SU-DHL-6 (cell line): ENCODE data around the gene GGACT.

ENCODE experiments used
- EZH2phosphoT487 ChIP-seq: fragments of 200-600 bp; sonication (generic), shearing (Covaris generic); conservative IDR thresholded peaks from 2 replicates; pipeline ENCODE4 v1.6.1; 2018; ENCODE audit warnings: mild to moderate bottlenecking, antibody characterized with exemption, low read length, moderate library complexity, mixed read lengths
- TF ChIP-seq, protein P1 (sequence below): fragments of 200-600 bp; sonication (generic); IDR thresholded peaks from one replicate; pipeline ENCODE4 v1.5.1; 2017; ENCODE audit warnings: antibody characterized with exemption, mild to moderate bottlenecking, low read length, moderate library complexity; ENCODE audit not compliant: insufficient read depth, poor library complexity, severe bottlenecking

DNA sequence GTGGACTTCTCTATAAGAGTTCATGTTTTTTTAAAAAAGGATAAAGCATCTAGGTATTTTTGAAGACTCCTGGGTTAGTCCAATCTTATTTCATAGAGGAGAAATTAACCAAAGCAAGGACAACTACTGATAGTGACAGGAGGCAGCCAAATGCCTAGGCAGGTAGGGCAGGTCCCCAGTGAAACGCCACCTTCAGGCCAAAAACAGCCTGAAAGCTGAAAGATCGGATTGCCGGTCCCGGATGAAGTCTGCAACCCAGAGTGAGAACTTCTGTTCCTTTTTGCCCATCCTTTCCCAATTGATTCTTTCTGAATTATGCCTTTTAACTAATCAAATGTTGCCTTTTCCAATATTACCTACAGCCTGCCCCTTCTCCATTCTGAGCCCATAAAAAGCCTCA, 6.1 kb upstream of the GGACT start:
- TF ChIP-seq, protein P1, sequence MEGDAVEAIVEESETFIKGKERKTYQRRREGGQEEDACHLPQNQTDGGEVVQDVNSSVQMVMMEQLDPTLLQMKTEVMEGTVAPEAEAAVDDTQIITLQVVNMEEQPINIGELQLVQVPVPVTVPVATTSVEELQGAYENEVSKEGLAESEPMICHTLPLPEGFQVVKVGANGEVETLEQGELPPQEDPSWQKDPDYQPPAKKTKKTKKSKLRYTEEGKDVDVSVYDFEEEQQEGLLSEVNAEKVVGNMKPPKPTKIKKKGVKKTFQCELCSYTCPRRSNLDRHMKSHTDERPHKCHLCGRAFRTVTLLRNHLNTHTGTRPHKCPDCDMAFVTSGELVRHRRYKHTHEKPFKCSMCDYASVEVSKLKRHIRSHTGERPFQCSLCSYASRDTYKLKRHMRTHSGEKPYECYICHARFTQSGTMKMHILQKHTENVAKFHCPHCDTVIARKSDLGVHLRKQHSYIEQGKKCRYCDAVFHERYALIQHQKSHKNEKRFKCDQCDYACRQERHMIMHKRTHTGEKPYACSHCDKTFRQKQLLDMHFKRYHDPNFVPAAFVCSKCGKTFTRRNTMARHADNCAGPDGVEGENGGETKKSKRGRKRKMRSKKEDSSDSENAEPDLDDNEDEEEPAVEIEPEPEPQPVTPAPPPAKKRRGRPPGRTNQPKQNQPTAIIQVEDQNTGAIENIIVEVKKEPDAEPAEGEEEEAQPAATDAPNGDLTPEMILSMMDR, result peak; percentile 11
- TF ChIP-seq EZH2phosphoT487, result no peak
